ENCODE results near the gene PRKX.

DNA sequence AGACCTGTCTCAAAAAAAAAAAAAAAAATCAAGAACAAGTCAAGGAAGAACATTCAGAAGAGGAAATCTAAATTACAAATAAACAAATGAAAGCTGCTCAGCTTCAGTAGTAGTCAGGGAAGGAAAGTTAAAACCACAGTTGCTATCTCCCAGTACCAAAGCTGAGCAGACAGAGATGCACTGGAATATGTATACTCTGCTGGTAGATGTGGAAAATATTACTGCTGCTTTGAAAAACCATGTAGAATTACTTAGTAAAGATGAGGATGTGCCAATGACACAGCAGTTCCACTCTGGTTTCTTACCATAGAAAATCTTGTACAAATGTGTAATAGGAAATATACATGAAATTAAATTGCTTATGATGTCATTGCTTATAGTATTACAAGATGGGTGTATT lies 25.1 kb upstream of the PRKX start:
- TF ChIP-seq, protein P1, sequence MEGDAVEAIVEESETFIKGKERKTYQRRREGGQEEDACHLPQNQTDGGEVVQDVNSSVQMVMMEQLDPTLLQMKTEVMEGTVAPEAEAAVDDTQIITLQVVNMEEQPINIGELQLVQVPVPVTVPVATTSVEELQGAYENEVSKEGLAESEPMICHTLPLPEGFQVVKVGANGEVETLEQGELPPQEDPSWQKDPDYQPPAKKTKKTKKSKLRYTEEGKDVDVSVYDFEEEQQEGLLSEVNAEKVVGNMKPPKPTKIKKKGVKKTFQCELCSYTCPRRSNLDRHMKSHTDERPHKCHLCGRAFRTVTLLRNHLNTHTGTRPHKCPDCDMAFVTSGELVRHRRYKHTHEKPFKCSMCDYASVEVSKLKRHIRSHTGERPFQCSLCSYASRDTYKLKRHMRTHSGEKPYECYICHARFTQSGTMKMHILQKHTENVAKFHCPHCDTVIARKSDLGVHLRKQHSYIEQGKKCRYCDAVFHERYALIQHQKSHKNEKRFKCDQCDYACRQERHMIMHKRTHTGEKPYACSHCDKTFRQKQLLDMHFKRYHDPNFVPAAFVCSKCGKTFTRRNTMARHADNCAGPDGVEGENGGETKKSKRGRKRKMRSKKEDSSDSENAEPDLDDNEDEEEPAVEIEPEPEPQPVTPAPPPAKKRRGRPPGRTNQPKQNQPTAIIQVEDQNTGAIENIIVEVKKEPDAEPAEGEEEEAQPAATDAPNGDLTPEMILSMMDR (IDR thresholded peaks at IDR 0.05; ENCODE audit: low read length) = no peak
- TF ChIP-seq EZH2 (optimal IDR thresholded peaks at IDR 0.05; ENCODE audit: low read depth, low read length) (no peak), EZH2phosphoT487 (IDR thresholded peaks at IDR 0.05; ENCODE audit: low read length) (no peak)
